ENCODE results near the gene SLC1A7.

- TF ChIP-seq HMGXB4 (CRISPR knock-in tag; IDR thresholded peaks at IDR 0.05; ENCODE audit: borderline replicate concordance) (no peak), CTCF (IDR thresholded peaks at IDR 0.05) (no peak)
Observed at GRCh38 chr1:53132176-53132575, 10.3 kb downstream of the SLC1A7 start.

All from A549 (cell line).